Astrocyte (in vitro differentiated cells and primary cell): Measurements from ENCODE around the gene GOSR2. TPM values are rescaled to one million over a fixed set of nuclear protein-coding genes. Genes with fewer than 3 reads are reported as not detected.

ENCODE experiments used
- DNase-seq: peaks from one replicate; pipeline ENCODE4 v3.0.0-alpha.2; 2010; ENCODE audit warnings: low read depth
- FAIRE-seq: peaks from 2 replicates; lab custom pipeline; 2011; peaks lifted over from hg19 to GRCh38; lab: Jason Lieb, UNC
- H2AFZ ChIP-seq: 2 replicates; pipeline ENCODE4 v1.6.0; 2012; ENCODE audit warnings: low read depth, low read length, inconsistent platforms
- H3K27ac ChIP-seq: 2 replicates; pipeline ENCODE4 v1.5.1; 2011; ENCODE audit warnings: low read depth, low read length, inconsistent platforms
- H3K27me3 ChIP-seq: 2 replicates; pipeline ENCODE4 v1.6.0; 2011; ENCODE audit warnings: low read length, inconsistent platforms; ENCODE audit not compliant: insufficient read depth
- H3K36me3 ChIP-seq: 2 replicates; pipeline ENCODE4 v1.5.1; 2011; ENCODE audit warnings: low read length, inconsistent platforms; ENCODE audit not compliant: insufficient read depth
- H3K4me1 ChIP-seq: 2 replicates; pipeline ENCODE4 v1.5.1; 2011; ENCODE audit warnings: low read length, inconsistent platforms; ENCODE audit not compliant: insufficient read depth
- H3K4me2 ChIP-seq: 2 replicates; pipeline ENCODE4 v1.6.0; 2012; ENCODE audit warnings: low read length, inconsistent platforms
- H3K4me3 ChIP-seq: 2 replicates; pipeline ENCODE4 v1.5.1; 2011; ENCODE audit warnings: low read depth, mild to moderate bottlenecking, low read length, inconsistent platforms; ENCODE audit not compliant: insufficient read depth
- H3K79me2 ChIP-seq: 2 replicates; pipeline ENCODE4 v1.6.0; 2012; ENCODE audit warnings: mild to moderate bottlenecking, low read length, inconsistent platforms; ENCODE audit not compliant: insufficient read depth
- H3K9ac ChIP-seq: 2 replicates; pipeline ENCODE4 v1.6.0; 2012; ENCODE audit warnings: mild to moderate bottlenecking, low read length, inconsistent platforms
- H3K9me3 ChIP-seq: 2 replicates; pipeline ENCODE4 v1.5.1; 2012; ENCODE audit warnings: low read depth, mild to moderate bottlenecking, low read length, inconsistent platforms; ENCODE audit not compliant: insufficient read depth
- H4K20me1 ChIP-seq: 2 replicates; pipeline ENCODE4 v1.6.0; 2012; ENCODE audit warnings: low read length, inconsistent platforms; ENCODE audit not compliant: insufficient read depth
- H3K27ac Mint-ChIP-seq: one replicate; pipeline ENCODE4 v1.8.0; 2021; ENCODE audit warnings: mild to moderate bottlenecking, mixed read lengths; ENCODE audit not compliant: unreplicated experiment
- H3K27me3 Mint-ChIP-seq: one replicate; pipeline ENCODE4 v1.8.0; 2021; ENCODE audit warnings: low read depth, mixed read lengths; ENCODE audit not compliant: unreplicated experiment
- H3K36me3 Mint-ChIP-seq: one replicate; pipeline ENCODE4 v1.8.0; 2021; ENCODE audit warnings: low read depth, mixed read lengths; ENCODE audit not compliant: unreplicated experiment
- H3K4me1 Mint-ChIP-seq: one replicate; pipeline ENCODE4 v1.8.0; 2021; ENCODE audit warnings: low read depth, mixed read lengths; ENCODE audit not compliant: unreplicated experiment
- H3K4me3 Mint-ChIP-seq: one replicate; pipeline ENCODE4 v1.8.0; 2021; ENCODE audit warnings: mild to moderate bottlenecking, moderate library complexity, mixed read lengths; ENCODE audit not compliant: unreplicated experiment
- H3K9me3 Mint-ChIP-seq: one replicate; pipeline ENCODE4 v1.8.0; 2021; ENCODE audit warnings: mild to moderate bottlenecking, mixed read lengths; ENCODE audit not compliant: unreplicated experiment
- CTCF ChIP-seq: IDR thresholded peaks from 2 replicates; pipeline ENCODE4 v1.5.1; 2011; ENCODE audit warnings: low read depth, mild to moderate bottlenecking, inconsistent platforms, low read length, moderate library complexity; ENCODE audit not compliant: insufficient read depth
- EZH2 ChIP-seq: IDR thresholded peaks from 2 replicates; pipeline ENCODE4 v1.6.1; 2012; ENCODE audit warnings: mild to moderate bottlenecking, low read length, inconsistent platforms; ENCODE audit not compliant: insufficient read depth
- total RNA-seq: library from RNA; stranded (reverse); gene quantifications from 2 replicates; pipeline ENCODE4 v1.2.1, GENCODE V29; 2021

Gene GOSR2
- total RNA-seq, 1 donor from 2014 or later, result 67.0 TPM

- Histone ChIP-seq H4K20me1 (no peaks in the 10 kb centered on the region), H2AFZ (no peak overlapping the region), H3K9ac (no peak overlapping the region), H3K4me2 (no peak overlapping the region), H3K27me3 (peaks cover 6% of the 10 kb centered on the region), H3K4me3 (no peak overlapping the region), H3K36me3 (no peaks in the 10 kb centered on the region), H3K79me2 (no peaks in the 10 kb centered on the region), H3K4me1 (no peaks in the 10 kb centered on the region), H3K27ac (no peak overlapping the region), H3K9me3 (no peaks in the 10 kb centered on the region)
- Mint-ChIP-seq H3K36me3 (no peaks in the 10 kb centered on the region), H3K4me3 (no peak overlapping the region), H3K27ac (no peak overlapping the region), H3K4me1 (no peaks in the 10 kb centered on the region), H3K27me3 (peaks cover 17% of the 10 kb centered on the region), H3K9me3 (no peaks in the 10 kb centered on the region)
- DNase-seq (no peak), FAIRE-seq (no peak)
- TF ChIP-seq CTCF (no peak), EZH2 (no peak)
Measured at GRCh38 chr17:46903762-46904672, 18.9 kb upstream of the GOSR2 start.

DNA sequence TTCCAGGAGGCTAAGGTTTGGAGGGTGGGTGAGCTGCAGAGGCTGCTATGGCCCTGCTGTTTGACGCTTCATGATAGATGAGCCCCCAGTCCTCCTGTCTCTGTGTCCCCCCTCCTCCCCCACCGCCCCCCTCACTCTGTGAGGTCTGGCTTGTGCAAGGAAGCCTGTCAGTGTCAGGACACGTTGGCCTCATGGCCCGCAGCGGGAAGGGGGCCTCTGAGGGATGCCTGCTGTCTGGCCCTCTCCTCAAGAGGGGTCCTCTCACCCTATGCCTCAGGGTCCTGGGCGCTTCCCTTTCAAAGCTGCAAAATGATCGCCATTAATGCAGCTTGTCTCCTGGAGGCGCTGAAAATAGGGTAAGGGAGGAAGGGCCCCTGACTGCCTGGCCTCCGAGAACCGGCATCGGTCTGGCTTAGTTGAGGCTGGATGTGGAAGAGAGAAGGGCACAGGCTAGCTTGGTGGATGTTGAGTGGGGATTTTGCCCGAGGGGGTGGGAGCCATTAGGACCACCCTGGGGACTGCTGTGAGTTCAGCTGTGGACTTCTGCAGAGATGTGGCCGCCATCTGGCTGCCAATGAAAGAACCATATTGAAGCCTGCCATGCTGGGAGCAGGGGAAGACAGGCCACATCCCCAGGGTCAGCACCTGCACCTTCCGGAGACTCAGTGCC lies 14.8 kb upstream of the GOSR2 start:
- Histone ChIP-seq H3K27ac (no peak overlapping the region), H3K27me3 (peaks cover 15% of the 10 kb centered on the region), H3K4me1 (no peaks in the 10 kb centered on the region), H2AFZ (no peak overlapping the region), H3K9ac (no peak overlapping the region), H3K36me3 (no peaks in the 10 kb centered on the region), H3K4me2 (no peak overlapping the region), H3K79me2 (no peaks in the 10 kb centered on the region), H3K9me3 (no peaks in the 10 kb centered on the region), H3K4me3 (no peak overlapping the region), H4K20me1 (no peaks in the 10 kb centered on the region)
- peaks cover 29% of the 10 kb centered on the region for H3K27me3 Mint-ChIP-seq
- DNase-seq (no peak), FAIRE-seq (no peak)
- H3K9me3 Mint-ChIP-seq, result no peaks in the 10 kb centered on the region
- no peak overlapping the region for H3K27ac Mint-ChIP-seq
- no peak overlapping the region for H3K4me3 Mint-ChIP-seq
- H3K4me1 Mint-ChIP-seq, result no peaks in the 10 kb centered on the region
- no peaks in the 10 kb centered on the region for H3K36me3 Mint-ChIP-seq
- TF ChIP-seq CTCF, result no peak
- no peak for TF ChIP-seq EZH2
